MM.1S (cell line): ENCODE results near the gene ELMO1.

ENCODE experiments used
- DNase-seq: peaks from one replicate; pipeline ENCODE4 v3.0.0-alpha.2; 2015
- H2AFZ ChIP-seq: fragments of 300-600 bp; sonication (generic); 2 replicates; pipeline ENCODE4 v1.6.0; 2016; ENCODE audit warnings: antibody characterized with exemption, low read length
- H3F3A ChIP-seq: fragments of 300-600 bp; sonication (generic); 2 replicates; pipeline ENCODE4 v1.6.1; 2016; ENCODE audit warnings: mild to moderate bottlenecking, antibody characterized with exemption, low read length, moderate library complexity, mixed read lengths; ENCODE audit not compliant: insufficient read depth
- H3K27ac ChIP-seq: fragments of 300-600 bp; sonication (generic); 2 replicates; pipeline ENCODE4 v1.5.1; 2016; ENCODE audit warnings: mild to moderate bottlenecking, low read length
- H3K27me3 ChIP-seq: fragments of 300-600 bp; sonication (generic); replicated peaks from 2 replicates; pipeline ENCODE4 v1.6.0; 2016; ENCODE audit warnings: low read length; ENCODE audit not compliant: insufficient read depth
- H3K36me3 ChIP-seq: fragments of 300-600 bp; sonication (generic); replicated peaks from 2 replicates; pipeline ENCODE4 v1.6.1; 2016; ENCODE audit warnings: mild to moderate bottlenecking, low read length, mixed read lengths; ENCODE audit not compliant: insufficient read depth
- H3K4me1 ChIP-seq: fragments of 300-600 bp; sonication (generic); 2 replicates; pipeline ENCODE4 v1.6.1; 2016; ENCODE audit warnings: low read length, mixed read lengths
- H3K4me2 ChIP-seq: fragments of 300-600 bp; sonication (generic); 2 replicates; pipeline ENCODE4 v1.6.0; 2016; ENCODE audit warnings: low read depth, low read length
- H3K4me3 ChIP-seq: fragments of 300-600 bp; sonication (generic); 2 replicates; pipeline ENCODE4 v1.5.1; 2016; ENCODE audit warnings: low read length, mixed read lengths
- H3K79me2 ChIP-seq: fragments of 300-600 bp; sonication (generic); 2 replicates; pipeline ENCODE4 v1.6.1; 2016; ENCODE audit warnings: mixed run types, low read length, mixed read lengths
- H3K9ac ChIP-seq: fragments of 300-600 bp; sonication (generic); 2 replicates; pipeline ENCODE4 v1.6.1; 2016; ENCODE audit warnings: low read length, mixed read lengths
- H3K9me2 ChIP-seq: fragments of 300-600 bp; sonication (generic); replicated peaks from 2 replicates; pipeline ENCODE4 v1.6.1; 2016; ENCODE audit warnings: mild to moderate bottlenecking, low read length, mixed read lengths; ENCODE audit not compliant: insufficient read depth
- H3K9me3 ChIP-seq: fragments of 300-600 bp; sonication (generic); replicated peaks from 2 replicates; pipeline ENCODE4 v1.6.1; 2016; ENCODE audit warnings: mild to moderate bottlenecking, low read length, mixed read lengths; ENCODE audit not compliant: insufficient read depth
- H4K20me1 ChIP-seq: fragments of 300-600 bp; sonication (generic); 2 replicates; pipeline ENCODE4 v1.6.1; 2016; ENCODE audit warnings: mild to moderate bottlenecking, low read length, moderate library complexity, mixed read lengths; ENCODE audit not compliant: insufficient read depth
- CTCF ChIP-seq: fragments of 300-600 bp; sonication (generic); IDR thresholded peaks from 2 replicates; pipeline ENCODE4 v1.5.1; 2016; ENCODE audit warnings: antibody characterized with exemption, low read length, mixed read lengths
- EZH2 ChIP-seq: fragments of 300-600 bp; sonication (generic); optimal IDR thresholded peaks from 2 replicates; pipeline ENCODE3; 2017; ENCODE audit warnings: low read depth, mild to moderate bottlenecking, antibody characterized with exemption, low read length, mixed read lengths
- EZH2phosphoT487 ChIP-seq: fragments of 300-600 bp; sonication (generic); IDR thresholded peaks from 2 replicates; pipeline ENCODE4 v1.6.1; 2018; ENCODE audit warnings: antibody characterized with exemption, low read length

ELMO1 gene

GRCh38 chr7:37119296-37119860 is 329.3 kb downstream of the ELMO1 start:
- DNase-seq, result no peak
- TF ChIP-seq EZH2, result no peak
- TF ChIP-seq CTCF, result no peak
- no peak for TF ChIP-seq EZH2phosphoT487
- H3K9me2 ChIP-seq, result no peaks in the 10 kb centered on the region
- no peak overlapping the region for H2AFZ ChIP-seq
- no peaks in the 10 kb centered on the region for H3K36me3 ChIP-seq
- no peaks in the 10 kb centered on the region for H3K4me1 ChIP-seq
- H4K20me1 ChIP-seq, result no peaks in the 10 kb centered on the region
- H3K27ac ChIP-seq, result no peak overlapping the region
- H3K9me3 ChIP-seq, result no peaks in the 10 kb centered on the region
- no peak overlapping the region for H3K4me3 ChIP-seq
- H3K9ac ChIP-seq, result no peak overlapping the region
- H3K4me2 ChIP-seq, result no peak overlapping the region
- no peaks in the 10 kb centered on the region for H3F3A ChIP-seq
- no peaks in the 10 kb centered on the region for H3K27me3 ChIP-seq
- H3K79me2 ChIP-seq, result peaks cover 43% of the 10 kb centered on the region

GRCh38 chr7:37118004-37118403 is 330.7 kb downstream of the ELMO1 start:
- H2AFZ ChIP-seq, result no peak overlapping the region
- no peaks in the 10 kb centered on the region for H3F3A ChIP-seq
- H3K27me3 ChIP-seq, result no peaks in the 10 kb centered on the region
- H3K4me1 ChIP-seq, result no peaks in the 10 kb centered on the region
- peaks cover 55% of the 10 kb centered on the region for H3K79me2 ChIP-seq
- no peak overlapping the region for H3K4me3 ChIP-seq
- no peaks in the 10 kb centered on the region for H3K36me3 ChIP-seq
- H3K9ac ChIP-seq, result no peak overlapping the region
- no peak overlapping the region for H3K4me2 ChIP-seq
- TF ChIP-seq EZH2phosphoT487 (no peak), CTCF (no peak), EZH2 (no peak)
- DNase-seq, result no peak
- H4K20me1 ChIP-seq, result no peaks in the 10 kb centered on the region
- H3K9me3 ChIP-seq, result no peaks in the 10 kb centered on the region
- no peaks in the 10 kb centered on the region for H3K9me2 ChIP-seq
- H3K27ac ChIP-seq, result no peak overlapping the region

GRCh38 chr7:37117292-37117691 is 331.4 kb downstream of the ELMO1 start:
- Histone ChIP-seq H3K4me3 (no peak overlapping the region), H3K79me2 (peaks cover 59% of the 10 kb centered on the region), H3K9ac (no peak overlapping the region), H3K36me3 (no peaks in the 10 kb centered on the region), H4K20me1 (no peaks in the 10 kb centered on the region), H3K27me3 (no peaks in the 10 kb centered on the region), H3K27ac (no peak overlapping the region), H3K4me2 (no peak overlapping the region), H2AFZ (no peak overlapping the region), H3K9me2 (no peaks in the 10 kb centered on the region), H3K9me3 (no peaks in the 10 kb centered on the region), H3K4me1 (no peaks in the 10 kb centered on the region), H3F3A (no peaks in the 10 kb centered on the region)
- TF ChIP-seq EZH2 (no peak), CTCF (no peak), EZH2phosphoT487 (no peak)
- no peak for DNase-seq
